Measurements from ENCODE around the gene SUPT3H. TPM values are rescaled to one million over a fixed set of nuclear protein-coding genes. Genes with fewer than 3 reads are reported as not detected.
A peak's percentile ranks its signal among the peaks of the same experiment; 100 is the strongest.

The SUPT3H gene
- total and polyA plus RNA-seq, 2 of the 13 experiments (the other 11 are each of a cell fraction or from before 2014, with no cell fraction given): 11.9 to 36.1 TPM

DNA sequence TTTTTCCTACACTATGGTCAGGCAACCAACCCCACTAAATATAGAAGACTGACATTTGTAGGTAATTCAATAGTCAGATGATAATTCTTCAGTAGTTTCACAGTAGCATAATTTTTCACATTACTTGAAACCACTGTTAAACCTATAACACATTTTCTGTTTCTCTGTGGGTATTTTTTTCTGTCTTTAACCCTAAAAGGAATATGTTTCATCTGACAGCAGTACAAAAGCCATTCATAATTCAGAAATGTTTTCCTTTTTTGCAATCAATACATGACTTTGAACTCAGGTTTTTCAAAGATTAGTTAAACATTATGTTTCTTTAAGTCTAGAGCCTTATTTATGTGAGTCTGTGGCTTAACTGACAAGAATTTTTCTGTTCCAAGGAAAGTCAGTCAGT, 178.2 kb downstream of the SUPT3H start (continued):
- TF ChIP-seq, protein P1, sequence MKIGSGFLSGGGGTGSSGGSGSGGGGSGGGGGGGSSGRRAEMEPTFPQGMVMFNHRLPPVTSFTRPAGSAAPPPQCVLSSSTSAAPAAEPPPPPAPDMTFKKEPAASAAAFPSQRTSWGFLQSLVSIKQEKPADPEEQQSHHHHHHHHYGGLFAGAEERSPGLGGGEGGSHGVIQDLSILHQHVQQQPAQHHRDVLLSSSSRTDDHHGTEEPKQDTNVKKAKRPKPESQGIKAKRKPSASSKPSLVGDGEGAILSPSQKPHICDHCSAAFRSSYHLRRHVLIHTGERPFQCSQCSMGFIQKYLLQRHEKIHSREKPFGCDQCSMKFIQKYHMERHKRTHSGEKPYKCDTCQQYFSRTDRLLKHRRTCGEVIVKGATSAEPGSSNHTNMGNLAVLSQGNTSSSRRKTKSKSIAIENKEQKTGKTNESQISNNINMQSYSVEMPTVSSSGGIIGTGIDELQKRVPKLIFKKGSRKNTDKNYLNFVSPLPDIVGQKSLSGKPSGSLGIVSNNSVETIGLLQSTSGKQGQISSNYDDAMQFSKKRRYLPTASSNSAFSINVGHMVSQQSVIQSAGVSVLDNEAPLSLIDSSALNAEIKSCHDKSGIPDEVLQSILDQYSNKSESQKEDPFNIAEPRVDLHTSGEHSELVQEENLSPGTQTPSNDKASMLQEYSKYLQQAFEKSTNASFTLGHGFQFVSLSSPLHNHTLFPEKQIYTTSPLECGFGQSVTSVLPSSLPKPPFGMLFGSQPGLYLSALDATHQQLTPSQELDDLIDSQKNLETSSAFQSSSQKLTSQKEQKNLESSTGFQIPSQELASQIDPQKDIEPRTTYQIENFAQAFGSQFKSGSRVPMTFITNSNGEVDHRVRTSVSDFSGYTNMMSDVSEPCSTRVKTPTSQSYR (CRISPR knock-in tag; IDR thresholded peaks at IDR 0.05; ENCODE audit: borderline replicate concordance): no peak
- no peak for TF ChIP-seq FOXC1 (CRISPR knock-in tag; IDR thresholded peaks at IDR 0.05; ENCODE audit: borderline replicate concordance)
- TF ChIP-seq, protein P2, sequence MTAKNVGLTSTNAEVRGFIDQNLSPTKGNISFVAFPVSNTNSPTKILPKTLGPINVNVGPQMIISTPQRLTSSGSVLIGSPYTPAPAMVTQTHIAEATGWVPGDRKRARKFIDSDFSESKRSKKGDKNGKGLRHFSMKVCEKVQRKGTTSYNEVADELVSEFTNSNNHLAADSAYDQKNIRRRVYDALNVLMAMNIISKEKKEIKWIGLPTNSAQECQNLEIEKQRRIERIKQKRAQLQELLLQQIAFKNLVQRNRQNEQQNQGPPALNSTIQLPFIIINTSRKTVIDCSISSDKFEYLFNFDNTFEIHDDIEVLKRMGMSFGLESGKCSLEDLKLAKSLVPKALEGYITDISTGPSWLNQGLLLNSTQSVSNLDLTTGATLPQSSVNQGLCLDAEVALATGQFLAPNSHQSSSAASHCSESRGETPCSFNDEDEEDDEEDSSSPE (CRISPR knock-in tag; IDR thresholded peaks at IDR 0.05): no peak
- 0 out of 2 replicates have a peak, but pooled peaks have one; percentile 18 for TF ChIP-seq ZNF614 (CRISPR knock-in tag; IDR thresholded peaks at IDR 0.05; ENCODE audit: borderline replicate concordance)
- TF ChIP-seq MATR3 (CRISPR knock-in tag; IDR thresholded peaks at IDR 0.05): no peak
- peak; percentile 91 for TF ChIP-seq ZNF652 (CRISPR knock-in tag; IDR thresholded peaks at IDR 0.05; ENCODE audit: borderline replicate concordance, low read depth)
- TF ChIP-seq FOXK1 (CRISPR knock-in tag; IDR thresholded peaks at IDR 0.05; ENCODE audit: borderline replicate concordance, low read depth): 0 out of 2 replicates have a peak, but pooled peaks have one; percentile 42
- TF ChIP-seq ZNF761 (CRISPR knock-in tag; conservative IDR thresholded peaks at IDR 0.05): no peak
- no peak for TF ChIP-seq KLF12 (CRISPR knock-in tag; IDR thresholded peaks at IDR 0.05; ENCODE audit: borderline replicate concordance)
- TF ChIP-seq RXRB (CRISPR knock-in tag; IDR thresholded peaks at IDR 0.05; ENCODE audit: borderline replicate concordance): peak; percentile 77
- TF ChIP-seq EP300 (IDR thresholded peaks at IDR 0.05; ENCODE audit: low read depth in 2 of 2, low read length in 2 of 2): peak in 1 of 2 experiments; percentile 77; a peak in 2 of 4 replicates
- TF ChIP-seq EP300 (CRISPR knock-in tag; IDR thresholded peaks at IDR 0.05; ENCODE audit: borderline replicate concordance): no peak
- TF ChIP-seq, protein P3, sequence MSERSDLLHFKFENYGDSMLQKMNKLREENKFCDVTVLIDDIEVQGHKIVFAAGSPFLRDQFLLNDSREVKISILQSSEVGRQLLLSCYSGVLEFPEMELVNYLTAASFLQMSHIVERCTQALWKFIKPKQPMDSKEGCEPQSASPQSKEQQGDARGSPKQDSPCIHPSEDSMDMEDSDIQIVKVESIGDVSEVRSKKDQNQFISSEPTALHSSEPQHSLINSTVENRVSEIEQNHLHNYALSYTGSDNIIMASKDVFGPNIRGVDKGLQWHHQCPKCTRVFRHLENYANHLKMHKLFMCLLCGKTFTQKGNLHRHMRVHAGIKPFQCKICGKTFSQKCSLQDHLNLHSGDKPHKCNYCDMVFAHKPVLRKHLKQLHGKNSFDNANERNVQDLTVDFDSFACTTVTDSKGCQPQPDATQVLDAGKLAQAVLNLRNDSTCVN (CRISPR knock-in tag; IDR thresholded peaks at IDR 0.05; ENCODE audit: borderline replicate concordance): no peak
- TF ChIP-seq CBX5 (CRISPR knock-in tag; IDR thresholded peaks at IDR 0.05; ENCODE audit: borderline replicate concordance): no peak
- TF ChIP-seq, protein P4, sequence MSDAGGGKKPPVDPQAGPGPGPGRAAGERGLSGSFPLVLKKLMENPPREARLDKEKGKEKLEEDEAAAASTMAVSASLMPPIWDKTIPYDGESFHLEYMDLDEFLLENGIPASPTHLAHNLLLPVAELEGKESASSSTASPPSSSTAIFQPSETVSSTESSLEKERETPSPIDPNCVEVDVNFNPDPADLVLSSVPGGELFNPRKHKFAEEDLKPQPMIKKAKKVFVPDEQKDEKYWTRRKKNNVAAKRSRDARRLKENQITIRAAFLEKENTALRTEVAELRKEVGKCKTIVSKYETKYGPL (CRISPR knock-in tag; IDR thresholded peaks at IDR 0.05): no peak
- peak; percentile 84 for TF ChIP-seq BCL6 (CRISPR knock-in tag; IDR thresholded peaks at IDR 0.05)
- TF ChIP-seq FOXO1 (CRISPR knock-in tag; IDR thresholded peaks at IDR 0.05): no peak; the same call in 1 of the 2 replicates
- no peak for TF ChIP-seq ZNF660 (CRISPR knock-in tag; IDR thresholded peaks at IDR 0.05; ENCODE audit: borderline replicate concordance, low read depth)
- TF ChIP-seq HMG20B (CRISPR knock-in tag; conservative IDR thresholded peaks at IDR 0.05): no peak
- no peak for TF ChIP-seq ZBTB38 (CRISPR knock-in tag; IDR thresholded peaks at IDR 0.05)
- no peak for TF ChIP-seq MYNN (CRISPR knock-in tag; IDR thresholded peaks at IDR 0.05; ENCODE audit: low read depth)
- TF ChIP-seq, protein P5, sequence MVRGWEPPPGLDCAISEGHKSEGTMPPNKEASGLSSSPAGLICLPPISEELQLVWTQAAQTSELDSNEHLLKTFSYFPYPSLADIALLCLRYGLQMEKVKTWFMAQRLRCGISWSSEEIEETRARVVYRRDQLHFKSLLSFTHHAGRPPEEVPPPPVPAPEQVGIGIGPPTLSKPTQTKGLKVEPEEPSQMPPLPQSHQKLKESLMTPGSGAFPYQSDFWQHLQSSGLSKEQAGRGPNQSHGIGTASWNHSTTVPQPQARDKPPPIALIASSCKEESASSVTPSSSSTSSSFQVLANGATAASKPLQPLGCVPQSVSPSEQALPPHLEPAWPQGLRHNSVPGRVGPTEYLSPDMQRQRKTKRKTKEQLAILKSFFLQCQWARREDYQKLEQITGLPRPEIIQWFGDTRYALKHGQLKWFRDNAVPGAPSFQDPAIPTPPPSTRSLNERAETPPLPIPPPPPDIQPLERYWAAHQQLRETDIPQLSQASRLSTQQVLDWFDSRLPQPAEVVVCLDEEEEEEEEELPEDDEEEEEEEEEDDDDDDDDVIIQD (CRISPR knock-in tag; IDR thresholded peaks at IDR 0.05; ENCODE audit: low read depth): peak; percentile 75; the same call in 1 of the 2 replicates

All from HepG2 (cell line).